Measurements from ENCODE around the gene GPRIN3.

DNA sequence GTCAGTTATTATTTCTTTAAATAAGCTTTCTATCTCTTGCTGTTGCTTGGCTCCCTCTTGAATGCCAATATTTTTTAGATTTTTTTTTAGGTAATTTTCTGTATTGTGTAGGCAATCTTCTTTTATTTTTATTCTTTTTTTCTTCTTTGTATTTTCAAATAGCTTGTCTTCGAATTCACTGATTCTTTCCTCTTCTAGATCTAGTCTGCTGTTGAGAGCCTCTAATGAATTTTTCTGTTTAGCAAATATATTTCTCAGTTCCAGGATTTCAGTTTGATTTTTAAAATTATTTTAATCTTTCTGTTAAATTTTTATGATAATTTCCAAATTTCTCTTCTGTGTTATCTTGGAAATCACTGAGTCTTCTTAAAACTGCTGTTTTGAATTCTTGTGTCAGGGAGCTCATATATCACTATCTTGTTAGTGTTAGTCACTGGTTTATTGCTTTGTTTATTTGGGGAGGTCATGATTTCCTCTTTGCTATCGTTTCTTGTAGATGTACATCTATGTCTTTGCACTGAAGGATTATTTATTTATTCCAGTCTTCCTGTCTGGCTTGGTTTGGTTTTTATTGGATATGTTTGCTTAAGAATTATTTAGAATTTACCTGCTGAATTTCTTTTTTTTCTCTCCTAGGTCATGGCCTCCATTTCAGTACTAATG, 39.9 kb upstream of the GPRIN3 start:
- TF ChIP-seq, protein P1, sequence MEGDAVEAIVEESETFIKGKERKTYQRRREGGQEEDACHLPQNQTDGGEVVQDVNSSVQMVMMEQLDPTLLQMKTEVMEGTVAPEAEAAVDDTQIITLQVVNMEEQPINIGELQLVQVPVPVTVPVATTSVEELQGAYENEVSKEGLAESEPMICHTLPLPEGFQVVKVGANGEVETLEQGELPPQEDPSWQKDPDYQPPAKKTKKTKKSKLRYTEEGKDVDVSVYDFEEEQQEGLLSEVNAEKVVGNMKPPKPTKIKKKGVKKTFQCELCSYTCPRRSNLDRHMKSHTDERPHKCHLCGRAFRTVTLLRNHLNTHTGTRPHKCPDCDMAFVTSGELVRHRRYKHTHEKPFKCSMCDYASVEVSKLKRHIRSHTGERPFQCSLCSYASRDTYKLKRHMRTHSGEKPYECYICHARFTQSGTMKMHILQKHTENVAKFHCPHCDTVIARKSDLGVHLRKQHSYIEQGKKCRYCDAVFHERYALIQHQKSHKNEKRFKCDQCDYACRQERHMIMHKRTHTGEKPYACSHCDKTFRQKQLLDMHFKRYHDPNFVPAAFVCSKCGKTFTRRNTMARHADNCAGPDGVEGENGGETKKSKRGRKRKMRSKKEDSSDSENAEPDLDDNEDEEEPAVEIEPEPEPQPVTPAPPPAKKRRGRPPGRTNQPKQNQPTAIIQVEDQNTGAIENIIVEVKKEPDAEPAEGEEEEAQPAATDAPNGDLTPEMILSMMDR (conservative IDR thresholded peaks at IDR 0.05) = no peak
- no peak for TF ChIP-seq ZFX (IDR thresholded peaks at IDR 0.05)
